Activated CD4-positive, CD25-positive, alpha-beta regulatory T cell treated with anti-CD3 and anti-CD28 coated beads, Interleukin-2, amount 50 U/mL, for 24 hours (primary cell): ENCODE data around the gene CCPG1.
A peak's percentile ranks its signal among the peaks of the same experiment; 100 is the strongest.
"Not testable (repeated sequence)": the region's sequence is repeated elsewhere in the genome, so short reads cannot be mapped to it uniquely, and the experiment has no call there.

Experiments used
- ATAC-seq, 2 donors: fragments of 150-1000 bp; cut with Tn5 transposase; one replicate each; pipeline ENCODE4 v1.10.0; 2021; ENCODE audit warnings: mild to moderate bottlenecking in 1 of 2, moderate library complexity in 1 of 2

Gene CCPG1, protein sequence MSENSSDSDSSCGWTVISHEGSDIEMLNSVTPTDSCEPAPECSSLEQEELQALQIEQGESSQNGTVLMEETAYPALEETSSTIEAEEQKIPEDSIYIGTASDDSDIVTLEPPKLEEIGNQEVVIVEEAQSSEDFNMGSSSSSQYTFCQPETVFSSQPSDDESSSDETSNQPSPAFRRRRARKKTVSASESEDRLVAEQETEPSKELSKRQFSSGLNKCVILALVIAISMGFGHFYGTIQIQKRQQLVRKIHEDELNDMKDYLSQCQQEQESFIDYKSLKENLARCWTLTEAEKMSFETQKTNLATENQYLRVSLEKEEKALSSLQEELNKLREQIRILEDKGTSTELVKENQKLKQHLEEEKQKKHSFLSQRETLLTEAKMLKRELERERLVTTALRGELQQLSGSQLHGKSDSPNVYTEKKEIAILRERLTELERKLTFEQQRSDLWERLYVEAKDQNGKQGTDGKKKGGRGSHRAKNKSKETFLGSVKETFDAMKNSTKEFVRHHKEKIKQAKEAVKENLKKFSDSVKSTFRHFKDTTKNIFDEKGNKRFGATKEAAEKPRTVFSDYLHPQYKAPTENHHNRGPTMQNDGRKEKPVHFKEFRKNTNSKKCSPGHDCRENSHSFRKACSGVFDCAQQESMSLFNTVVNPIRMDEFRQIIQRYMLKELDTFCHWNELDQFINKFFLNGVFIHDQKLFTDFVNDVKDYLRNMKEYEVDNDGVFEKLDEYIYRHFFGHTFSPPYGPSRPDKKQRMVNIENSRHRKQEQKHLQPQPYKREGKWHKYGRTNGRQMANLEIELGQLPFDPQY

DNA sequence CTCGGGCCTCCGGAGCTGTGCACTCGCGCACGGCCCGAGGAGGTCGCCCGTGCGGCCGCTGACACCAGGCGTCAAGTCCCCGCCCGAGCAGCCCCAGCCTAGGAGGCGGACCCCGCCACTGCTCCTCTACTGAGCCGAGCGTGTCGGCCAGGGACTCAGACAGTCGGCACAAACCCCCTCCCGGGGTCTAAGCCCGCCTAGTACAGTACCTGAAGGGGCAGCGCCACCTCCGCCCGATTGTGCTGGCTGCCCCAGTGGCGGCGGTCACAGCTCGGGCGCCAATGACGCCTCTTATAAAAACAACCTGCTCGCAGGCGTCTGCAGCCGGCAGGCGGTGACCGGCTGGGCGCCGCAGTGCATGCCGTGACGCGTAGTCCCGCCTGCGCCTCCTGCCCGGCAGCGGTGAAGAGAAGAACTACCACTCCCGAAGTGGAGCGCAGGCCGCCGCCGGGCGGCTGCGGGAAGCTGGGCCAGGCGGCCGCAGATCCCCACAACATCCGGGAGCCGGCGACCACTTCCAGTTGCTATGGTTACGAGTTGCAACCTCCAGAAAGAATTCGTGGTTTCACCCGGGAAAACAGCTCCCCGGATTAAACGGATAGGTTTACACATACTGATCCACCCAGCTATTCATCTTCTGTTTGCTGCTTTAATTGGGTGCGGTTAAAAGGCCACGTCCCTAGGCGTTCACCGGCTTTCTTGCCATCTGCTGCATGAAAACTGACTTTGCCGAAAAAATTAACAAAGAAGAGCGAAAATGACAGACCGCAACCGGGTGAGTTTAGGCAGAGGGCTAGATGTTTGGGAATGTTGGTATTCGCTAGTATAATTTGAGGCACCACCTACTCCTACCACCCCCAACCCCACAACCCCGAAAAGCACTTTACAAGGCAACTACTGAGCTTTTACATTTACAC lies at the start of gene CCPG1, which contains the start of gene PIERCE2:
Gene CCPG1, minus strand, starts transcription at position 348 of the 917 bp plus-strand sequence. CDS start 18,935 bp downstream, outside the sequence.
Gene PIERCE2, plus strand, starts transcription at position 484 of the 917 bp plus-strand sequence. Its CDS starts 274 bp downstream, at position 758.
- peak; percentile 95 for ATAC-seq

DNA sequence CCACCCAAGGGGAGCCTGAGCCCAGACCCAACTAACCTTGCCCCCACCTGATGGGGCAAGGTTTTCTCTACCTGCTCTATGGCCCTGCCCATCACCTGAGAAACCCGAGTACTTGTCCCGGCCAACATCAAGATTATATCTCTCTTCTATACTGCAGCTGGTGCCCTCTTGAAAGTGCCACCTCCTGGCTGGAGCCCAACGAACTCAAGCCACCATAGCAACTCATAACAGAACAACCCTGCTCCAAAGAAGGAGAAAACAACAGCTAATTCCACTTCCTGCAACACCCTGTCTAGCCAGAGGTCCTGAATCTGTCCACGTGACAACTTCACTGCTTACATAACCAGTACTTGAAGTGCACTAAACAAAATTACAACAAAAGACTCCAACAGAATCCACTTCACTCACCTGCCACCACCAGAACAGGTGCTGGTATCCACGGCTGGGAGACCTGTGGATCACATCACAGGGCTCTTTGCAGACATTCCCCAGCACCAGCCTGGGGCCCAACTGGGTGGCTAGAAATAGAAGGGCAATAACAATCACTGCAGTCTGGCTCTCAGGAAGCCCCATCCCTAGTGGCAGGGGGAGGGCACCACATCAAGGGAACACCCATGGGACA lies 49.4 kb upstream of the CCPG1 start:
- no peak for ATAC-seq

DNA sequence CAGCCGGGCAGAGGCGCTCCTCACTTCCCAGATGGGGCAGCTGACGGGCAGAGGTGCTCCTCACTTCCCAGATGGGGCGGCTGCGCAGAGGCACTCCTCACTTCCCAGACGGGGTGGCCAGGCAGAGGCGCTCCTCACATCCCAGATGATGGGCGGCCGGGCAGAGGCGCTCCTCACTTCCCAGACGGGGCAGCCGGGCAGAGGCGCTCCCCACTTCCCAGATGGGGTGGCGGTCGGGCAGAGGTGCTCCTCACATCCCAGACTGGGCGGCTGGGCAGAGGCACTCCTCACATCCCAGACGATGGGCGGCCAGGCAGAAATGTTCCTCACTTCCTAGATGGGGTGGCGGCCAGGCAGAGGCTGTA lies 38.9 kb upstream of the CCPG1 start:
- not testable (repeated sequence) for ATAC-seq

DNA sequence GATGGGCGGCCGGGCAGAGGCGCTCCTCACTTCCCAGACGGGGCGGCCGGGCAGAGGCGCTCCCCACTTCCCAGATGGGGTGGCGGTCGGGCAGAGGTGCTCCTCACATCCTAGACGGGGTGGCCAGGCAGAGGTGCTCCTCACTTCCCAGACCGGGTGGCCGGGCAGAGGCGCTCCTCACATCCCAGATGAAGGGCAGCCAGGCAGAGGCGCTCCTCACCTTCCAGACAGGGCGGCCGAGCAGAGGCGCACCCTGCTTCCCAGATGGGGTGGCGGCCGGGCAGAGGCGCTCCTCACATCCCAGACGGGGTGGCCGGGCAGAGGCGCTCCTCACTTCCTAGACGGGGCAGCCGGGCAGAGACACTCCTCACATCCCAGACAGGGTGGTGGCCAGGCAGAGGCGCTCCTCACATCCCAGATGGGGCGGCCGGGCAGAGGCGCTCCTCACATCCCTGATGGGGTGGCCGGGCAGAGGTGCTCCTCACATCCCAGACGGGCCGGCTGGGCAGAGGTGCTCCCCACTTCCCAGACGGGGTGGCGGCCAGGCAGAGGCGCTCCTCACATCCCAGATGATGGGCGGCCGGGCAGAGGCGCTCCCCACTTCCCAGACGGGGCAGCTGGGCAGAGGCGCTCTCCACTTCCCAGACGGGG lies 38.3 kb upstream of the CCPG1 start:
- ATAC-seq = not testable (repeated sequence)

DNA sequence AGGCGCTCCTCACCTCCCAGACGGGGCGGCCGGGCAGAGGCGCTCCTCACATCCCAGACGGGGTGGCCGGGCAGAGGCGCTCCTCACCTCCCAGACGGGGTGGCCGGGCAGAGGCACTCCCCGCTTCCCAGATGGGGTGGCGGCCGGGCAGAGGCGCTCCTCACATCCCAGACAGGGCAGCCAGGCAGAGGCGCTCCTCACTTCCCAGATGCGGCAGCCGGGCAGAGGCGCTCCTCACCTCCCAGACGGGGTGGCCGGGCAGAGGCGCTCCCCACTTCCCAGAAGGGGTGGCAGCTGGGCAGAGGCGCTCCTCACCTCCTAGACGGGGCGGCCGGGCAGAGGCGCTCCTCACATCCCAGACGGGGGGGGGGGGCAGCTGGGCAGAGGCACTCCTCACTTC lies 37.8 kb upstream of the CCPG1 start:
- not testable (repeated sequence) for ATAC-seq

DNA sequence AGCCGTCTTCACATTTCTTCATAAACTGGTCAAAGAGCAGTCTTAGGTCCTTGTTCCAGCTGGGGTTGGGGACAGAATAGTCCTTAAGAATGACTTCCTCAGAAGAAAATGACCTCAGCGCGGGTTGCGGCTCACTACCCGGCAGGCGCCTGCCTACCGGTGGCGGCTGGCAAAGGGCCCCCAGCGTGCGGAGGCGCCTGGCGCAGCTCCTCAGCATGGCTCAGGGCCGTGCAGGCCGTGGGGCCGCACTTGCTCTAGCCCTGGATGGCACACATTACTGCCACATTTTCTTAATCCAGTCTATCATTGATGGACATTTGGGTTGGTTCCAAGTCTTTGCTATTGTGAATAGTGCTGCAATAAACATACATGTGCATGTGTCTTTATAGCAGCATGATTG lies 35.0 kb upstream of the CCPG1 start:
- ATAC-seq = not testable (repeated sequence)

DNA sequence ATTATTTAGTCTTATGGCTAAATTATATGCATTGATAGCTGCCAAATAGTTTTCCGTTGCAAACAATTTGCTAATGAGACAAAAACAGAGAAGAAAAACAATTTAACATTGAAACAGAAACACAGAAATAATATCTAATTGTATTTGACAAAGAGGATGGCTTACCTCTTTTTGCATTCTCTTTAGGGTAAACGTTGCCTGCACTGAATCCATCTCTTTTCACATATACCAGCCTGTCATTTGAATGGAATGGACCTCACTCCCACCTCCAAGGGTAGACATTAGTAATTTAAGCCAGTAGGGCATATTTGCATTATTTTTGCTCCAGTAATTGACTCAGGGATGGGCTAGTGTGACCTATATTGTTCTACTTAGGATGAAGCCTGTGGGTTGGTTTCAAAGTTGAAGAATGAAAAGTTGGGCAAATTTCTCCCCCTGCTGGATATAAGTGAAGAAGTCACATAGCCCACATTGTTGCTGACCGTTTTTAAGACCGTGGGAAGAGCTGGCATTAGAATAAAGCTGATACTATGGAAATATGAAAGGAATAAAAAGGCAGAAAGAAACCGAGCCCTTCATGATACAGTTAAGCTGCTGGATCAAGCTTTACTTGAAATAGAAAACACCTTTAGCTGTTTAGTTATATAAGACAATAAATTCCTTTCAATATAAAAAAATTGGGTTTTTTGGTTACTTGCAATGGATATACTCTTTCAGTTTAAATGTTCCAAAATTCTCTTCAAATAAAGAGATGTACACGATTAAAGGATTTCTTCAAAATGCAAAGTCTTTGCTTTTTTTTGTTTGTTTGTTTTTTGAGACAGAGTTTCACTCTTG lies 27.0 kb upstream of the CCPG1 start:
- ATAC-seq = peak; percentile 46 to 48

DNA sequence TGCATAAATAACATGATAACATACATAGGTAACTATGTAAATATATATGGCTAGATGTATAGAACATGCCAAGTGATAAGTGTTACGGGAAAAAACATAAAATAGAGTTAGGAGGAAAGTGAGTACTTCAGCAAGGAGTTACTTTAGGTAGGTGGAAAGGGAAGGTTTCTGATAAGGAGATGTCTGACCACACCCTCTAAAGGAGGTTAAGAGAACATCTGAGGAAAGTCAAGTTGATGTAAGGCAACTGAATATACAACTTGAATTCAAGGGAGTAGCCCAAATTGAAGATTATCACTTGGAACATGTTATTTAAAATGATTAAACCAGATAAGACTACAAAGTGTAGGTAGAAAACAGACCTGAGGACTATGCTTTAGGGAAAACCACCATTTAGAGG lies 13.9 kb upstream of the CCPG1 start:
- ATAC-seq = no peak

DNA sequence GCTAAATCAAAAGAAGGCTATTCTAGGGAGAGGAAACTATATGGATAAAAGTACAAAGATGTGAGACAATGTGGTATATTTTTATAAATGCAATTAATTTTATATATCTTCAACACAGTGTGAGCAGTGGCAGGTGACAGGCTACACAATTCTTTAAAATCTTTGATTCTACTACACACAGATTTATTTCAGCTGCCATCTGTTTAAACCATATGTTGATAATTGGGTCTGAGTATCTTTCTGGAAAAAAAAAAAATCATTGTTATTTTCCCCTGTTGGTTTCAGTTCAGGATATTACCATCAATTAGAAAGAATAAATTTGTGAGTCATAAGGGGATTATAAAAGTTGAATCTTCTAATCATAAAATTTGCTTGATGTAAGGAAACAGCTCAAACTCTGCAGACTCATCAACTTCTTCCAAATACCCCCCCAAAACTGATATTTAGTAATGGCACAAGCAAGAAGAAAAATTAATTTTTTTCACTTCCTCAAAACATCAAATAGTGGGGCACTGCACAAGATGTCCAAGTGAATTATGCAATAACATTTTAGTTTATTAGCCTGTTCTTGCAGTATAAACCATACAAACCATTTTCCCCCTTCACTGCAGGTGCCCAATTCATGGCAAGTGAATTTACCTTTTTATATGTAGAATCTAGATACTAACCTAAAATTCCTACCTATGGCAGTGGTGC lies 12.2 kb upstream of the CCPG1 start:
- ATAC-seq = no peak

DNA sequence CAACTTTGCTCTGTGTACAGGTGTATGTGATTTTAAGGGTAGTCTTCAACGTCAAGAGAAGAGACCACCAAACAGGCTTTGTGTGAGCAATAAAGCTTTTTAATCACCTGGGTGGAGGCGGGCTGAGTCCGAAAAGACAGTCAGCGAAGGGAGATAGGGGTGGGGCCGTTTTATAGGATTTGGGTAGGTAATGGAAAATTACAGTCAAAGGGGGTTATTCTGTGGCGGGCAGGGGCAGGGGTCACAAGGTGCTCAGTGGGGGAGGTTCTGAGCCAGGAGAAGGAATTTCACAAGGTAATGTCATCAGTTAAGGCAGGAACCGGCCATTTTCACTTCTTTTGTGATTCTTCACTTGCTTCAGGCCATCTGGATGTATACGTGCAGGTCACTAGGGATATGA lies 9.5 kb upstream of the CCPG1 start:
- not testable (repeated sequence) for ATAC-seq

DNA sequence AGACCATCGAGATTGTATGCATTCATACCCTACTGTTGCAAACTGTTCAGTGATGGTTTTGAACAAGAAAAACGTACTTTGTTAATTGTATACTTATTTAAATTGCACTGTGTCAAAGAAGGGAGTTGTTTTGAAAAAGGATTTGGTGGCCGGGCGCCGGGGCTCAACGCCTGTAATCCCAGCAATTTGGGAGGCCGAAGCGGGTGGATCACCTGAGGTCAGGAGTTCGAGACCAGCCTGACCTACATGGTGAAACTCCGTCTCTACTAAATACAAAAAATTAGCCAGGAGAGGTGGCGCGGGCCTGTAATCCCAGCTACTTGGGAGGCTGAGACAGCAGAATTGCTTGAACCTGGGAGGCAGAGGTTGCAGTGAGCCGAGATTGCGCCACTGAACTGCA lies 817 bp upstream of the CCPG1 start:
- ATAC-seq = not testable (repeated sequence)

DNA sequence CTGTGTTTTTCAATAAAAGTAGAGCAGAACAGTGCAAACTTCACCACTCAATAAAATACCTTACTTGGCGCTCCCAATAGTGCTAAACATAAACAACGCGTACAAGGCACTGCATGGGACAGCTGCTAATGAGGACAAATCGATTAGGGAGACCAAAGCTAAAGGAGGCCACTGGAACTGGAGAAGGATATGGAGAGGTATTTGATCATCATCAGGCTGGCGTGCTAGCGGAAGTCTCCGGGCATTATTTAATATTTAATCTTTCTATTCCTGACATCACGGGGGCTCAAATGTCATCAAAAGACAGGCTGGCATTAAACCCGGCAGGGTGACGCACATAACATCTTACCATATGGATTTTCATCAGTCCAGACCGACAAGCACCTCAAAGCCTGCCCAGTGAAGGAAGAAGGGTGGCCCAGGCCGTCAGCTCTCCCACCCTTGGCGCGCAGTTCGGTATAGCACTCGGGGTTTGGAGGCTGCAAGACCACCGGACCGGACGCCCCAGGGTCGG lies 604 bp downstream of the CCPG1 start:
- no peak for ATAC-seq

DNA sequence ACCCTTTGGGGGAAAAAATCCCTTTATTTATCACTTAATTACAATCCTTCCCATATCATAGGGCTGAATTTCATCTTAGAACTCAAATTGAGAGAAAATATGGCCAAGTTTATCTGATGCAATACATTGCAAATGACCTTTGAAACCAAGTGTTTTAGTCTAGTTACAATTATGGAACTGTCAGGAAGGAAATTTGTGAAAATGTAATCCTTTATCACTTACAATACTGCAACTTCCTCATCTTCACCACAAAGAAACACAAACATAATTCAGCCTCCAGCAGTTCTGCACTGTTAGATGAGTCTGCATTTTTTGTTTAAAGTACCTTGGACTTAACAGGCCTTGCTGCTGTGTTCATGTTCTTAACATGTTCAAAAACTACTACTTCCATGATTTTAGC lies 4.6 kb downstream of the CCPG1 start:
- no peak for ATAC-seq

DNA sequence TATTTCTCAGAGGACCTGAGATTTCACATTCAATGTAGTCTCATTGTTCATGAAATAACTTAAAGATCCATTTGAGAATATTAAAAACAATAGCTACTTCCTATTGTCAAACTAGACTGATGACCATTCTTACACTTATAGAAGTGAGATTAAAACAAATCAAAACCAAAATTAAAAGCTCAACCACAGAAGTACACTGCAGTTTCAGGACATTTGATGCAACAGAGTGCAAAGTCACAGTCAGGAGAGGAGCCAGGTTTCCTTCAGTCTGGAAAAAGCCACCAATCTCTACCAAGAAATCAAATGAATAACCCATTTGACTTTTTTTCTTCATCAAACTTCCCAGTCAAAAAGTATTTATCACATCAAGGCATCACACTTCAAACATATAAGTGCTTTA lies 5.5 kb downstream of the CCPG1 start:
- ATAC-seq = peak; percentile 78 to 85

DNA sequence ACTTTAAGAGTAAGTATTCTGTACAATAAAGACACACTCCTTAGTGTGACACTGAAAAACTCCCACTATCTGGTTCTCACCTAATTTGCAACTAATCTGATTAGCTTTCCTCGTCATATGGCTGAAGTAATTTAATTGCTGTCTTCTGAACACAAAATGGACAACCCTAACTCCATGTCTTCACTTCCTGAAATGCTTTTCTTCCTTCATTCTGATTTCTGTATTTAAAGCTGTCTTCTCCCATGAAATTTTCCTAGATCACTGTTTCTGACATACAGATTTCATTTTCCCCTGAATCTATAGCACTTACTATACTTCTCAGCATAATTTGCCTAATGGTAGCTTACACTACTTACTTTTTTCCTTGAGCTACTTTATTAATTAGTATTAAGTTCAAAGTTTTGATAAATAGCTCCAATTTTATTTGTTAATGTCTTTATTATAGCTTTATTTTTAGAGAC lies 6.3 kb downstream of the CCPG1 start:
- ATAC-seq = no peak

DNA sequence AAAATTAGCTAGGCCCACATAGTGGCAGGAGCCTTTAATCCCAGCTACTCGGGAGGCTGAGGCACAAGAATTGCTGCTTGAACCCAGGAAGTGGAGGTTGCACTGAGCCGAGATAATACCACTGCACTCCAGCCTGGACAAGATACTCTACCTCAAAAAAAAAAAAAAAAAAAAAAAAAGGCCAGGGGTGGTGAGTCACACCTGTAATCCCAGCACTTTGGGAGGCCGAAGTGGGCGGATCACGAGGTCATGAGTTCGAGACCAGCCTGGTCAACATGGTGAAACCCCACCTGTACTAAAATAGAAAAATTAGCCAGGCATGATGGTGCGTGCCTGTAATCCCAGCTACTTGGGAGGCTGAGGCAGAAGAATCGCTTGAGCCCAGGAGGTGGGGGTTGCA lies 8.1 kb downstream of the CCPG1 start:
- not testable (repeated sequence) for ATAC-seq

DNA sequence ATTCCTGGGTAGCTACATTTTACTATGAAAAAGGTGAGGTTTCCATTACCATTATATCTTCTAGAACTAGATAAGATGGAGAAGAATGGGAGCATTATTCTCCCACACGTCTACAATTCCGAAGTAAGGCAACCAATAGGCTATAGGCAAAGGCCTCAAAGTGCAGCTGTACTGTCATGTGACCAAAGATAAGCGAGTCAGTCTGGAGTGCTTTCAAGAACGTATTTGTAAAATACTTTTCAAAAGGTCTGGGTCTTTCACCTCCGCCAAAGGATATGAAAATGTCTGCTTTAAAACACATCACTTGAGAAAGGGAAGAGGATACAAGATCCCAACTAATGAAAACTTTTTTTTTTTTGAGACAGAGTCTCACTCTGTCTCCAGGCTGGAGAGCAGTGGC lies 9.9 kb downstream of the CCPG1 start:
- no peak for ATAC-seq

DNA sequence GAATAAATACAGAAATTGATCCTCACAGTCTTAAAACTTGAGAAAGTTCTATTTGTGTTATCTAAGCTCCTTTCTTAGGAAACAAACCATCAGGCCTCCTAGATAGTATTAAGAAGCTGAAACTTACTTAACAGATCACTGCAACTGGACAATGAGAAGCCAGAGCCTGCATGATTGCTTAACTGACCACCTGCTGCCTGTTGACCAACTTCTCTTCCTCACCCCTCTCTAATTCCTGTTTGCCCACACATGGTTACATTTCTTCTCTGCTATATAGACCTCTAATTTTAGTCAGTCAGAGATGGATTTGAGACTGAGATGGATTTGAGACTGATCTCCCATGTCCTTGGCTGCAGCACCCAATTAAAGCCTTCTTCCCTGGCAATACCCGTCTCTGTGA lies 13.5 kb downstream of the CCPG1 start:
- no peak for ATAC-seq

DNA sequence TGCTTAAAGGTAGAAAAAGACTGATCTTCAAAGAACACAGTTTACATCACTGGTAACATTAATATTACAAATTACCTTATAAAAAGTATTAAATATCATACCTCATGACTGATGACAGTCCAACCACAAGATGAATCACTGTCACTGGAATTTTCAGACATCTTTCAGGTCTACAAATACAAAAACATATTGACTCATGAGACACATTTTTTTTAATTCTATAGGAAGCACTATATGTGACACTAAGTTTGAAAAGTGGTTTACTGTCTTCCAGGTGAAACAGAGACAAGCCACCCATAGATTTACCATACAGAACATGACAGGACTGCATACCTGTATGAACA lies 18.9 kb downstream of the CCPG1 start:
- ATAC-seq = peak; percentile 84 to 91

DNA sequence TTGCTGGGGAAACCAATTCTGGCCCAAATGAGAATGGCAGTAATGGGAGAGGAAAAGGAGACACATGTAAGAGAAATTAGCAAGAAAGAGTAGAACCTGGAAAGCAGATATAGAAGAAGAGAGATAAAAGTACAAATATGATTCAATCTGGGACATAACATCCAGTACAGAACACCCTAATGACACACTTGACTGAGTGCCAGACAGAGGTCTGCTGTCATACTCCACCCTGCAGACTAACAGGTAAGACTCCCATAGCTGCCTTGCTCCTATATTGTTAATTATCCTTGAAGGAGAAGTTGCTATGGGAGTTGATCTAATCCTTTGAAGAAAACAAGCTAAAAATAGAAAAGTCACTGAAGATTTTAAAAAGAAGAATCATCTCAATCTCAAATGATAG lies 21.1 kb downstream of the CCPG1 start:
- no peak for ATAC-seq
